GM06990 (cell line): ENCODE results near the gene ARMS2.

Experiments
- DNase-seq: peaks from one replicate; pipeline ENCODE4 v3.0.0-alpha.2; 2011; ENCODE audit not compliant: insufficient read length; ENCODE audit errors: extremely low read depth
- H3K27me3 ChIP-seq: replicated peaks from 2 replicates; pipeline ENCODE4 v1.6.0; 2011; ENCODE audit warnings: low read length; ENCODE audit not compliant: control insufficient read depth, insufficient read depth
- H3K36me3 ChIP-seq: 2 replicates; pipeline ENCODE4 v1.5.1; 2011; ENCODE audit warnings: low read length; ENCODE audit not compliant: control insufficient read depth, insufficient read depth
- H3K4me3 ChIP-seq: replicated peaks from 2 replicates; pipeline ENCODE4 v1.5.1; 2011; ENCODE audit warnings: low read depth, mild to moderate bottlenecking, control low read depth, low read length
- TF ChIP-seq, protein P1 (sequence below): IDR thresholded peaks from 2 replicates; pipeline ENCODE4 v1.5.1; 2011; ENCODE audit warnings: low read length, control low read depth, mild to moderate bottlenecking, inconsistent platforms; ENCODE audit not compliant: insufficient read depth, poor library complexity, severe bottlenecking

ARMS2 gene

DNA sequence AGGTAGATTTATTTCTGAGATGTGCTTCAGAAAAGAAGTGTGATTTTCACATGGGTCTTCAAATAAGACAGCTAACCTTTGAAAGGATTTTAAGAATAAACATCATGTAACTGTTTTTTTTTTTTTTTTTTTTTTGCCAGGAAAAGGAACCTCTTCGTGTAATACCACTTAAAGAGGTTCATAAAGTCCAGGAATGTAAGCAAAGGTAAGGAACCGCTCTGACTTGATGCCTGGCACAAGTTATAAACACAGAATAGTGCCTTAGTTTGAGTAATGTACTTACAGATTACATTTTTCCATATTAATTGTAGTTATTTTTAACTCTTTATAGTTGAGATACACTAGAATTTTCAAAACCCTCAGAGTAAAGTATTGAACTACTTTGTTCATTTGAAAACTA is 30.4 kb upstream of the ARMS2 start:
- DNase-seq = no peak
- Histone ChIP-seq H3K27me3 (no peaks in the 10 kb centered on the region), H3K4me3 (no peak overlapping the region), H3K36me3 (no peaks in the 10 kb centered on the region)
- TF ChIP-seq, protein P1, sequence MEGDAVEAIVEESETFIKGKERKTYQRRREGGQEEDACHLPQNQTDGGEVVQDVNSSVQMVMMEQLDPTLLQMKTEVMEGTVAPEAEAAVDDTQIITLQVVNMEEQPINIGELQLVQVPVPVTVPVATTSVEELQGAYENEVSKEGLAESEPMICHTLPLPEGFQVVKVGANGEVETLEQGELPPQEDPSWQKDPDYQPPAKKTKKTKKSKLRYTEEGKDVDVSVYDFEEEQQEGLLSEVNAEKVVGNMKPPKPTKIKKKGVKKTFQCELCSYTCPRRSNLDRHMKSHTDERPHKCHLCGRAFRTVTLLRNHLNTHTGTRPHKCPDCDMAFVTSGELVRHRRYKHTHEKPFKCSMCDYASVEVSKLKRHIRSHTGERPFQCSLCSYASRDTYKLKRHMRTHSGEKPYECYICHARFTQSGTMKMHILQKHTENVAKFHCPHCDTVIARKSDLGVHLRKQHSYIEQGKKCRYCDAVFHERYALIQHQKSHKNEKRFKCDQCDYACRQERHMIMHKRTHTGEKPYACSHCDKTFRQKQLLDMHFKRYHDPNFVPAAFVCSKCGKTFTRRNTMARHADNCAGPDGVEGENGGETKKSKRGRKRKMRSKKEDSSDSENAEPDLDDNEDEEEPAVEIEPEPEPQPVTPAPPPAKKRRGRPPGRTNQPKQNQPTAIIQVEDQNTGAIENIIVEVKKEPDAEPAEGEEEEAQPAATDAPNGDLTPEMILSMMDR = no peak

DNA sequence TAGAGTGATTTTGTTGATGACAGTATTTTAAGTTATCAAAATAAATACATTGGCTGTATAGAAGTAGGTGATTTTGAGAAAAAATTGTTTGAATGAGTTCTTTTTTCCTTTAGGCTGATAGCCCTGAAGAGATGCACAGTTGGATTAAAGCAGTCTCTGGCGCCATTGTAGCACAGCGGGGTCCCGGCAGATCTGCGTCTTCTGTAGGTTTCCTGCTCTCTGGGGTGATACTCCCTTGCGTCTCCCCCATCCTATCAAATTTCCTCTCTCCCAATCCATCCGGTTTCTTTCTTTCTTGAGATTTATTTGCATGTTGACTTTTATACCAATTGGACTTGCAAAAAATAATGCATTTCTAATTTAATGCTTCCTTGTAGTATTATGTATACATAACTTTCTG is 27.6 kb upstream of the ARMS2 start:
- no peak overlapping the region for H3K4me3 ChIP-seq
- TF ChIP-seq, protein P1 = no peak
- DNase-seq = no peak
- H3K27me3 ChIP-seq = no peaks in the 10 kb centered on the region
- H3K36me3 ChIP-seq = no peaks in the 10 kb centered on the region

DNA sequence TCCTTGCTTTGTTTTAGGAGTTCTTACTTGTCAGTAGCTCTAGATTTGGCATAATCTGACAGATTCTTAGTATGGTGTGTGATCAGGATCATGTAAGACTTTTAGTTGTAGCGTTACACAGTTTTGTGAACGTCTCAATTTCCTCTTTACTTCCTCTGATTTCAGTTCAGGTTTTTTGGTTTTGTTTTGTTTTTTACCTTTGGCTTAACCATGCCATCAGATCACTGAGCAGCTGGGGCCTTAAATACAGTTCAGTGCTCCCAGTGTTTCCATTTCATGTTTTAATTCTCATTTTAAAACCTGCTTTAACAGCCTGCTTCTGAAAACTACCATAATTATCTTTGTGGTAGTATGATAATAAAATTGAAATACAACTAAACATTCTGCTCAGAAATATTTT is 27.2 kb upstream of the ARMS2 start:
- TF ChIP-seq, protein P1 = no peak
- no peaks in the 10 kb centered on the region for H3K27me3 ChIP-seq
- DNase-seq = no peak
- H3K4me3 ChIP-seq = no peak overlapping the region
- H3K36me3 ChIP-seq = no peaks in the 10 kb centered on the region

DNA sequence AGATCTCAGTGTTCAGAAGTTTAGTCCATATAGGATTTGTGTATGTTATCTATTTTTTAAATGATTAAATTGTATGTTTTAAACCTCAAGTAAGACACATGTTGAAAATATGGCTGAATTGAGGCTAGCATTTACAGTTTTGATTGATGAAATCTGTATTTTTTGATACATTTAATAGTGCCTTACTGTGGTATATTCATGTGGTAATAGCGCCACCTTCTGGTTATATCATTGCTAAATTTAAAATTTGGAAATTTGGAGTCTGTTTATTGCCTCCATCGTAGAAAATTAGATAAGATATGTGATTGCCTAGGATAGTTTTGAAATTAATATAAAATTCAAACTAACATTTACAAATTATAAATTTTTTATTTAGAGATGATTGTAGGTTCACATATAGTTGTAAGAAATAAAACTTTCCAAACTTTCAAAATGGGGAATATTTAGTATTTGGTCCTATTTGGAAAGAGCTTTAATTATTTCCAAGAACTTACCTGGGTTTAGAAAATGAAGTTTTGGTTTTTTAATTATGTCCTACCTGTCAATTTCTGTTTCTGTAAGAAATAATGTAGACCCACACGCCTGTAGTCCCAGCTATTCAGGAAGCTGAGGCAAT is 19.1 kb upstream of the ARMS2 start:
- no peak for DNase-seq
- Histone ChIP-seq H3K4me3 (no peak overlapping the region), H3K36me3 (no peaks in the 10 kb centered on the region), H3K27me3 (no peaks in the 10 kb centered on the region)
- TF ChIP-seq, protein P1 = peak; percentile 30

DNA sequence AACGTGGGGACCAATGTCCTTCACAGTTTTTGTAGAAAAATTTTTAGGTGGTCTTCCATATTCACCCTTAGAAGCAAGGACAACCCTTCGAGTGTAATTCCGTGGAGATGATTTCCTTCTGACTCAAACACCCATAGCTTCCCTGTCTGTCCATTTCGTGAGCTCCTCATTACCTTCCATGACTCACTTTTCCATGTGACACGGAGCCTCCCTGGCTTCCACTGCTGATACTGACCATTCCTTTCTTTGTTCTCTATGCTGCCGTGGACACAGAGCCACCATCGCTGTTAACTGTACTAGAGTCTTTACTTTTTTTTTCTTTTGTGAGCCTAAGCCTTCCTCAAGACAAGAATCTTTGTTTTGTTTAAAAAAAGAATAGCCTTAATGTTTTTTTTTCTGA is 12.5 kb upstream of the ARMS2 start:
- no peak for DNase-seq
- H3K4me3 ChIP-seq = no peak overlapping the region
- H3K36me3 ChIP-seq = no peaks in the 10 kb centered on the region
- no peaks in the 10 kb centered on the region; the same call in 1 of the 2 replicates for H3K27me3 ChIP-seq
- TF ChIP-seq, protein P1 = no peak

DNA sequence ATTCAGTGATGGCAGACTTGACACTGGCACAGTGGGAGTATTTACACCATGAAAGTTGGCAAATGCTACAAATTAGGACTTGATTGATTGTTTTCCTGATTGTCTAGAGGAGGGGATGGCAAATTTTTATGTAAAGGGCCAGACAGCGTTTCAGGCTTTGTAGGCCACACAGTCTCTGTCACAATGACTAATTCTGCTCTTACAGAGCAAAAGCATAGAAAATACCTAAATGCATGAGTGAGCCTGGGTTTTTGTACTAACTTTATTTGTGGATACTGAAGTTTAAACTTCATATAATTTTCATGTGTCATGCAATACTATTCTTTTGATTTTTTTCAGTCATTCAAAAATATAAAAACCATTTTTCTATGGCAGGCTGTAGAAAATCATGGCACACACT is 9.0 kb upstream of the ARMS2 start:
- no peaks in the 10 kb centered on the region for H3K36me3 ChIP-seq
- TF ChIP-seq, protein P1 = no peak
- peaks cover 2% of the 10 kb centered on the region for H3K27me3 ChIP-seq
- DNase-seq = no peak
- H3K4me3 ChIP-seq = no peak overlapping the region
